Loucy (cell line): ENCODE results near the gene ARSA.

Experiments used
- CTCF ChIP-seq: fragments of 200-600 bp; sonication (generic); conservative IDR thresholded peaks from 2 replicates; pipeline ENCODE4 v1.5.1; 2014; ENCODE audit warnings: mild to moderate bottlenecking, antibody characterized with exemption, low read length
- EZH2phosphoT487 ChIP-seq: fragments of 200-600 bp; IDR thresholded peaks from 2 replicates; pipeline ENCODE4 v1.6.1; 2018; ENCODE audit warnings: antibody characterized with exemption, mild to moderate bottlenecking, moderate library complexity, borderline replicate concordance

GRCh38 chr22:50581950-50582492 is 45.9 kb downstream of the ARSA start:
- TF ChIP-seq CTCF (no peak), EZH2phosphoT487 (no peak)
